Spleen (tissue), 11 donors: Measurements from ENCODE around the gene SCD5. TPM values are rescaled to one million over a fixed set of nuclear protein-coding genes. Genes with fewer than 3 reads are reported as not detected.

Experiments used
- DNase-seq: peaks from one replicate; pipeline ENCODE4 v3.0.0-alpha.2; 2020
- H3K27ac ChIP-seq, 8 donors: fragments of 200-600 bp; sonication (generic) in 7 of 8; 1 replicate in 4 of 8; 2 replicates in 4 of 8; pipeline versions ENCODE4 v1.5.0 to v1.8.0; 2016 to 2021; ENCODE audit warnings: inconsistent platforms in 4 of 8, mild to moderate bottlenecking in 4 of 8, moderate library complexity in 1 of 8
- H3K27me3 ChIP-seq, 7 donors: fragments of 200-600 bp; sonication (generic) in 6 of 7; replicated peaks in 1 of 7; 1 replicate in 4 of 7; 2 replicates in 3 of 7; pipeline versions ENCODE4 v1.5.0 to v1.8.0; 2016 to 2021; ENCODE audit warnings: inconsistent platforms in 3 of 7, mild to moderate bottlenecking in 1 of 7
- H3K36me3 ChIP-seq, 6 donors: fragments of 200-600 bp; sonication (generic) in 5 of 6; 1 replicate in 4 of 6; 2 replicates in 2 of 6; pipeline versions ENCODE4 v1.5.0 to v1.8.0; 2016 to 2021; ENCODE audit warnings: inconsistent platforms in 2 of 6
- H3K4me1 ChIP-seq, 6 donors: fragments of 200-600 bp; sonication (generic) in 5 of 6; 1 replicate in 3 of 6; 2 replicates in 3 of 6; pipeline versions ENCODE4 v1.5.0 to v1.8.0; 2016 to 2021; ENCODE audit warnings: inconsistent platforms in 3 of 6
- H3K4me3 ChIP-seq, 8 donors: fragments of 200-600 bp; sonication (generic) in 7 of 8; 1 replicate in 4 of 8; 2 replicates in 4 of 8; pipeline versions ENCODE4 v1.5.0 to v1.8.0; 2016 to 2021; ENCODE audit warnings: inconsistent platforms in 4 of 8, mild to moderate bottlenecking in 4 of 8, moderate library complexity in 2 of 8
- H3K9me3 ChIP-seq, 8 donors: fragments of 200-600 bp; sonication (generic) in 7 of 8; 1 replicate in 4 of 8; 2 replicates in 4 of 8; pipeline versions ENCODE4 v1.5.0 to v1.8.0; 2016 to 2021; ENCODE audit warnings: inconsistent platforms in 4 of 8
- POLR2A ChIP-seq, 3 donors: fragments of 450-650 bp; IDR thresholded peaks; one replicate each; pipeline ENCODE4 v1.5.1; 2017; ENCODE audit warnings: antibody characterized with exemption in 3 of 3, mild to moderate bottlenecking in 1 of 3
- POLR2AphosphoS5 ChIP-seq, 3 donors: sonication (generic); formaldehyde crosslinking; IDR thresholded peaks; one replicate each; pipeline ENCODE4 v1.5.1; 2017; ENCODE audit warnings: antibody characterized with exemption in 3 of 3
- WGBS, 5 donors: extraction: QIAGEN DNeasy Blood & Tissue Kit in 3 of 5; methylation state at CpG; one replicate each; pipeline versions ENCODE4 v1.1.5 to v1.1.7; 2013 to 2018; 5-methylcytosine and 5-hydroxymethylcytosine counted together
- intact Hi-C: fragments of 100-400 bp; cut with DNase I; formaldehyde crosslinking; loops from one replicate; pipeline ENCODE4 v1.15.0; 2023; ENCODE audit warnings: low total_unique reads
- polyA plus RNA-seq, 3 donors: library from polyadenylated mRNA; stranded (reverse); fragments of 200-250 nt; gene quantifications; one replicate each; pipeline ENCODE4 v1.2.1, GENCODE V29; 2013
- total RNA-seq, 7 donors: library from RNA; depleted of rRNA in 3 of 7; stranded (reverse); fragments of >200 nt in 3 of 7; fragmentation: NEBNext Ultra II Directional in 4 of 7; extraction: Animal tissue kit (Norgen Biotek cat#: 25700) in 4 of 7; gene quantifications; one replicate each; pipeline versions ENCODE4 v1.1.0 to v1.2.1, GENCODE V29; 2016 to 2021
- TF ChIP-seq, protein P1 (sequence below), 11 experiments: fragments of 200-600 bp in 7 of 11; fragments of 450-650 bp in 4 of 11; sonication (generic) in 4 of 11; IDR thresholded peaks in 8 of 11; conservative IDR thresholded peaks in 3 of 11; 1 replicate in 7 of 11; 2 replicates in 4 of 11; pipeline versions ENCODE4 v1.4.0 to v1.8.0; 2016 to 2021; ENCODE audit warnings: antibody characterized with exemption in 11 of 11, inconsistent platforms in 4 of 11, mild to moderate bottlenecking in 1 of 11
- donor health status: healthy with polysubstance abuse.
- donor health status: DM: no; HTN: no; CAD: no; lungs with moderate emphysema.
- donor health status: DM: no; HTN: no; CAD: no.
- donor health status: Bipolar disorder and iron deficiency.
- donor health status: healthy.
- donor health status: DM: no; HTN: no; CAD: no.
- donor health status: DM: yes; HTN: yes; CAD: no.

SCD5 gene
- total and polyA plus RNA-seq, 10 donors: 0.85 to 7.2 (median 3.9) TPM

- H3K4me3 ChIP-seq: no peak overlapping the region
- H3K4me1 ChIP-seq: peaks cover 0 to 9% (median 4%) of the 10 kb centered on the region in 6 donors
- intact Hi-C loops: no loop called here
- H3K27ac ChIP-seq: no peak overlapping the region
- no peaks in the 10 kb centered on the region for H3K27me3 ChIP-seq
- DNase-seq: no peak
- H3K9me3 ChIP-seq: no peaks in the 10 kb centered on the region
- TF ChIP-seq POLR2AphosphoS5 (IDR thresholded peaks at IDR 0.05): no peak
- TF ChIP-seq POLR2A (IDR thresholded peaks at IDR 0.05): no peak
- TF ChIP-seq, protein P1, sequence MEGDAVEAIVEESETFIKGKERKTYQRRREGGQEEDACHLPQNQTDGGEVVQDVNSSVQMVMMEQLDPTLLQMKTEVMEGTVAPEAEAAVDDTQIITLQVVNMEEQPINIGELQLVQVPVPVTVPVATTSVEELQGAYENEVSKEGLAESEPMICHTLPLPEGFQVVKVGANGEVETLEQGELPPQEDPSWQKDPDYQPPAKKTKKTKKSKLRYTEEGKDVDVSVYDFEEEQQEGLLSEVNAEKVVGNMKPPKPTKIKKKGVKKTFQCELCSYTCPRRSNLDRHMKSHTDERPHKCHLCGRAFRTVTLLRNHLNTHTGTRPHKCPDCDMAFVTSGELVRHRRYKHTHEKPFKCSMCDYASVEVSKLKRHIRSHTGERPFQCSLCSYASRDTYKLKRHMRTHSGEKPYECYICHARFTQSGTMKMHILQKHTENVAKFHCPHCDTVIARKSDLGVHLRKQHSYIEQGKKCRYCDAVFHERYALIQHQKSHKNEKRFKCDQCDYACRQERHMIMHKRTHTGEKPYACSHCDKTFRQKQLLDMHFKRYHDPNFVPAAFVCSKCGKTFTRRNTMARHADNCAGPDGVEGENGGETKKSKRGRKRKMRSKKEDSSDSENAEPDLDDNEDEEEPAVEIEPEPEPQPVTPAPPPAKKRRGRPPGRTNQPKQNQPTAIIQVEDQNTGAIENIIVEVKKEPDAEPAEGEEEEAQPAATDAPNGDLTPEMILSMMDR (IDR thresholded peaks at IDR 0.05 in 8 of 11, conservative IDR thresholded peaks at IDR 0.05 in 3 of 11): no peak
- H3K36me3 ChIP-seq: no peaks in the 10 kb centered on the region
- WGBS, 5 donors: 90 to 97% (median 96%) methylated on average over 5 of the region's 5 CpGs
These were observed 20.6 kb downstream of the SCD5 start for GRCh38 chr4:82777857-82778525.

DNA sequence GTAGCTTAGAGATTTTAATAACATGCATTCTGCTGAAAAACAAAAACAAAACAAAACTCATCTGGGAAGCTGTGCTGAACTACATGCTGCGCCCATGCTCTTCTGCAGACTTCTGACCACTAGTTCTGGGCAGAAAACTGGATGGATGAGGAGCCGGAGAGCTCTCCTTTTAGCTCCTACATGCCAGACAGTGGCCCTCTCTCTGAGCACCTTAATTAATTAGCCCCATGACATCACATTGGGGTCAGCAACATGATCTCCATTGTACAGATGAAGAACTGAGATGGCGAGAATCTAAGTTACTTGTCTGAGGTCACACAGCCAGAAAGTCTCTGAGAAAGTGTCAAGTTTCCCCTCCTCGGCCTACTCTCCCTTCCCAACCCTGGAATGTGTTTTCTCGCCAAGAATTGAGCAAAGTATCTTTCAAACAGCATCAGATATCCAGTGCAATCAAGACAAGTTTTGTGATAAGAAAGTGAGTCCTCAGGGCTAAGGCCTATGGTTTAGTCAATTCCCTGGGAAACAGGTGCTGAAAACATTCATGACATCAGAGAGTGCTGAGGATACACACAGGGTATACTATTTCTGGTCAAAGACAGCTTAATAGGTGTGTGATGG, 21.6 kb downstream of the SCD5 start:
- TF ChIP-seq POLR2A (IDR thresholded peaks at IDR 0.05): no peak
- TF ChIP-seq POLR2AphosphoS5 (IDR thresholded peaks at IDR 0.05): no peak
- TF ChIP-seq, protein P1 (IDR thresholded peaks at IDR 0.05 in 8 of 11, conservative IDR thresholded peaks at IDR 0.05 in 3 of 11): no peak
- 72 to 90% (median 86%) methylated on average over 5 of the region's 5 CpGs for WGBS, 5 donors
- DNase-seq: no peak
- no peak overlapping the region for H3K4me3 ChIP-seq
- no peaks in the 10 kb centered on the region for H3K36me3 ChIP-seq
- H3K4me1 ChIP-seq: peaks cover 0 to 9% (median 4%) of the 10 kb centered on the region in 6 donors
- no peak overlapping the region for H3K27ac ChIP-seq
- H3K27me3 ChIP-seq: no peaks in the 10 kb centered on the region
- intact Hi-C loops: no loop called here
- no peaks in the 10 kb centered on the region for H3K9me3 ChIP-seq

GRCh38 chr4:82775243-82775642, 23.4 kb downstream of the SCD5 start:
- H3K27ac ChIP-seq: no peak overlapping the region
- intact Hi-C loops: no loop called here
- no peaks in the 10 kb centered on the region for H3K9me3 ChIP-seq
- no peaks in the 10 kb centered on the region for H3K27me3 ChIP-seq
- 74 to 89% (median 77%) methylated on average over 5 of the region's 5 CpGs for WGBS, 5 donors
- TF ChIP-seq POLR2A (IDR thresholded peaks at IDR 0.05): no peak
- TF ChIP-seq, protein P1 (IDR thresholded peaks at IDR 0.05 in 8 of 11, conservative IDR thresholded peaks at IDR 0.05 in 3 of 11): no peak
- no peak for TF ChIP-seq POLR2AphosphoS5 (IDR thresholded peaks at IDR 0.05)
- H3K4me1 ChIP-seq: peaks cover 0 to under 1% (median 0%) of the 10 kb centered on the region in 6 donors
- no peak for DNase-seq
- no peaks in the 10 kb centered on the region for H3K36me3 ChIP-seq
- no peak overlapping the region for H3K4me3 ChIP-seq

- intact Hi-C loops: no loop called here
- DNase-seq: no peak
- TF ChIP-seq, protein P1 (IDR thresholded peaks at IDR 0.05 in 8 of 11, conservative IDR thresholded peaks at IDR 0.05 in 3 of 11): no peak
- no peak for TF ChIP-seq POLR2AphosphoS5 (IDR thresholded peaks at IDR 0.05)
- TF ChIP-seq POLR2A (IDR thresholded peaks at IDR 0.05): no peak
These were observed 23.9 kb downstream of the SCD5 start for GRCh38 chr4:82774711-82775171.

More at GRCh38 chr4:82774711-82775171, 23.9 kb downstream of the SCD5 start:
- Histone ChIP-seq H3K4me3 (no peak overlapping the region), H3K27ac (no peak overlapping the region), H3K4me1 (no peaks in the 10 kb centered on the region), H3K9me3 (no peaks in the 10 kb centered on the region), H3K27me3 (no peaks in the 10 kb centered on the region), H3K36me3 (no peaks in the 10 kb centered on the region)
- 36 to 69% (median 61%) methylated on average over 3 of the region's 3 CpGs for WGBS, 5 donors
